SK-N-SH (cell line): Measurements from ENCODE around the gene STIM1. TPM values are rescaled to one million over a fixed set of nuclear protein-coding genes. Genes with fewer than 3 reads are reported as not detected.
A peak's percentile ranks its signal among the peaks of the same experiment; 100 is the strongest.

ENCODE experiments used
- CTCF ChIA-PET: fragments of 300-600, 350-600 bp; formaldehyde crosslinking; extraction: SDS; loops from one replicate; lab custom pipeline; 2021; lab: Yijun Ruan, JAX
- POLR2A ChIA-PET: fragments of 350-600 bp; sonication (Branson Sonifier 250); formaldehyde crosslinking; extraction: SDS; loops from one replicate; lab custom pipeline; 2020; ENCODE audit warnings: antibody characterized with exemption, inconsistent platforms; lab: Yijun Ruan, JAX
- DNase-seq: peaks from one replicate; pipeline ENCODE4 v3.0.0; 2012
- H2AFZ ChIP-seq: fragments of 200-600 bp; sonication (generic); 2 replicates; pipeline ENCODE4 v1.8.1; 2016; ENCODE audit warnings: antibody characterized with exemption, mild to moderate bottlenecking, low read depth
- H3F3A ChIP-seq: fragments of 200-600 bp; sonication (generic); replicated peaks from 2 replicates; pipeline ENCODE3; 2016; ENCODE audit warnings: antibody characterized with exemption, mild to moderate bottlenecking; ENCODE audit not compliant: insufficient read depth
- H3K27ac ChIP-seq, 2 experiments: fragments of 200-500 bp in 1 of 2; fragments of 200-600 bp in 1 of 2; sonication (Bioruptor generic) in 1 of 2; sonication (generic), shearing (Covaris generic) in 1 of 2; 2 replicates each; pipeline versions ENCODE4 v1.5.1 to v1.6.1; 2014 to 2016; ENCODE audit warnings: low read depth in 2 of 2, inconsistent platforms in 1 of 2, low read length in 1 of 2, mild to moderate bottlenecking in 1 of 2, mixed read lengths in 1 of 2
- H3K27me3 ChIP-seq: fragments of 200-600 bp; sonication (generic), shearing (Covaris generic); 2 replicates; pipeline ENCODE4 v1.6.1; 2016; ENCODE audit warnings: mixed run types; ENCODE audit not compliant: insufficient read depth
- H3K36me3 ChIP-seq, 2 experiments: fragments of 200-500 bp in 1 of 2; fragments of 200-600 bp in 1 of 2; sonication (Bioruptor generic) in 1 of 2; sonication (generic) in 1 of 2; replicated peaks in 1 of 2; 2 replicates each; pipeline versions ENCODE3 to v1.5.1; 2014 to 2016; ENCODE audit warnings: low read length in 1 of 2, mild to moderate bottlenecking in 1 of 2; ENCODE audit not compliant: insufficient read depth in 2 of 2, control insufficient read depth in 1 of 2
- H3K4me1 ChIP-seq, 2 experiments: fragments of 200-500 bp in 1 of 2; fragments of 200-600 bp in 1 of 2; sonication (Bioruptor generic) in 1 of 2; sonication (generic), shearing (Covaris generic) in 1 of 2; 2 replicates each; pipeline versions ENCODE4 v1.5.1 to v1.6.1; 2014 to 2016; ENCODE audit warnings: low read depth in 1 of 2, low read length in 1 of 2, mixed run types in 1 of 2; ENCODE audit not compliant: insufficient read depth in 2 of 2, control insufficient read depth in 1 of 2
- H3K4me2 ChIP-seq: fragments of 200-600 bp; sonication (generic), shearing (Covaris generic); 2 replicates; pipeline ENCODE4 v1.6.1; 2017; ENCODE audit warnings: mixed run types
- H3K4me3 ChIP-seq, 2 experiments: fragments of 200-500 bp in 1 of 2; fragments of 200-600 bp in 1 of 2; sonication (Bioruptor generic) in 1 of 2; sonication (generic), shearing (Covaris generic) in 1 of 2; 2 replicates each; pipeline versions ENCODE4 v1.5.1 to v1.8.1; 2014 to 2016; ENCODE audit warnings: low read depth in 2 of 2, inconsistent platforms in 1 of 2, low read length in 1 of 2, mild to moderate bottlenecking in 1 of 2, mixed read lengths in 1 of 2, moderate library complexity in 1 of 2
- H3K79me2 ChIP-seq: fragments of 200-600 bp; sonication (generic); 2 replicates; pipeline ENCODE4 v1.8.1; 2017; ENCODE audit warnings: mild to moderate bottlenecking; ENCODE audit not compliant: insufficient read depth
- H3K9ac ChIP-seq: fragments of 200-600 bp; sonication (generic); 2 replicates; pipeline ENCODE4 v1.6.1; 2017; ENCODE audit warnings: mixed run types
- H3K9me2 ChIP-seq: fragments of 200-600 bp; sonication (generic); 2 replicates; pipeline ENCODE4 v1.6.1; 2017; ENCODE audit warnings: mixed run types
- H3K9me3 ChIP-seq: fragments of 200-600 bp; sonication (generic); 2 replicates; pipeline ENCODE4 v1.6.1; 2017; ENCODE audit warnings: mixed run types, mild to moderate bottlenecking, moderate library complexity
- H4K20me1 ChIP-seq: fragments of 200-600 bp; sonication (generic); 2 replicates; pipeline ENCODE4 v1.6.1; 2017; ENCODE audit warnings: mild to moderate bottlenecking, mixed run types; ENCODE audit not compliant: insufficient read depth
- CHD2 ChIP-seq: fragments of 150-350 bp; IDR thresholded peaks from 2 replicates; pipeline ENCODE4 v1.6.1; 2018; ENCODE audit warnings: low read length; ENCODE audit not compliant: partially characterized antibody
- ELF1 ChIP-seq: IDR thresholded peaks from 2 replicates; pipeline ENCODE4 v1.4.0; 2012
- IRF3 ChIP-seq: fragments of 150-350 bp; IDR thresholded peaks from 2 replicates; pipeline ENCODE4 v1.6.1; 2016; ENCODE audit warnings: mild to moderate bottlenecking, low read depth, low read length
- POLR2AphosphoS5 ChIP-seq: IDR thresholded peaks from 2 replicates; pipeline ENCODE4 v1.6.1; 2012; ENCODE audit warnings: low read depth, low read length
- RAD21 ChIP-seq: IDR thresholded peaks from 2 replicates; pipeline ENCODE4 v1.6.1; 2012; ENCODE audit warnings: mild to moderate bottlenecking, low read length
- RCOR1 ChIP-seq: fragments of 150-350 bp; IDR thresholded peaks from 2 replicates; pipeline ENCODE4 v1.6.1; 2017; ENCODE audit warnings: antibody characterized with exemption, low read length
- SMC3 ChIP-seq: IDR thresholded peaks from 2 replicates; pipeline ENCODE4 v1.6.1; 2012; ENCODE audit warnings: low read depth, low read length, improper control_type of control experiment
- ZBTB33 ChIP-seq: IDR thresholded peaks from 2 replicates; pipeline ENCODE4 v1.4.0; 2012; ENCODE audit warnings: low read depth, borderline replicate concordance
- WGBS: methylation state at CpG from one replicate; pipeline ENCODE4 v1.1.6; 2017; ENCODE audit warnings: low lambda C conversion rate; 5-methylcytosine and 5-hydroxymethylcytosine counted together
- polyA plus RNA-seq, 3 experiments: library from polyadenylated mRNA; depleted of rRNA; stranded (reverse); fragments of >200 nt; gene quantifications; 2 replicates each; pipeline ENCODE4 v1.2.3, GENCODE V29; 2012
- TF ChIP-seq, protein P1 (sequence below): fragments of 200-600 bp; sonication (generic); IDR thresholded peaks from 2 replicates; pipeline ENCODE4 v1.6.1; 2017; ENCODE audit warnings: antibody characterized with exemption, mild to moderate bottlenecking, moderate library complexity

Gene STIM1
- polyA plus RNA-seq, 1 of the 3 experiments (the other 2 are of a cell fraction): 29.5 TPM

DNA sequence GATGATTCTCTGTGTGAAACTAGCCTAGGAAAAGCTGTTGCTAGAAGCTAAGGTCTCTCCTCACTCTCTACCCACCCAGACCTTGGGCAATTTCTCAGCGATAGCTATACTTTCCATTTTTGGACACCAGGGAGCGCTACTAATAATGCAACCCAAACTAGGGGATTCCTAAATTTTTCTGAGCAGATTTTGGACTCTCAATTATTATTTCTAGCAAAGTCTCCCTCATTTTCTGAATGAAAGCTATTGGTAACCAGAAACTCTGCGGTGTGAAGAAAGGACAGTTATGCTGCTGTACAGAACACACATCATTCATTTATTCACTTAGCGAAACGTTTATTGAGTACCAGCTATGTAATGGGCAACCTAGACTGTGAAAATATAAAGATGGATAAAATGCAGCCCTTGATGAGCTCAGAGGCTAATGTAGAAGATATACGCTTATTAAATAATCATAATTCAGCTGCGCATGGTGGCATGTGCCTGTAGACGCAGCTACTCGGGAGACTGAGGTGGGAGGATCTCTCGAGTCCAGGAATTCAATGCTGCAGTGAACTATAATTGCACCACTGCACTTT, 6.1 kb upstream of the STIM1 start:
- Histone ChIP-seq H3K27ac (no peak overlapping the region), H4K20me1 (no peaks in the 10 kb centered on the region), H3K4me1 (peaks cover under 1 to 3% of the 10 kb centered on the region in 2 experiments; a peak in 2 of 4 replicates), H3K27me3 (no peaks in the 10 kb centered on the region), H3K4me2 (no peak overlapping the region), H3K4me3 (peak overlapping the region in 1 of 2 experiments; percentile 23; a peak in 1 of 4 replicates), H2AFZ (no peak overlapping the region), H3K9me2 (no peaks in the 10 kb centered on the region), H3F3A (no peaks in the 10 kb centered on the region), H3K36me3 (no peaks in the 10 kb centered on the region), H3K9me3 (no peaks in the 10 kb centered on the region), H3K9ac (no peak overlapping the region), H3K79me2 (no peaks in the 10 kb centered on the region)
- peak; percentile 53 for DNase-seq
- CTCF ChIA-PET: interaction anchor here (0.6 to 18.6 kb wide), 43 partner anchors 9 to 262 kb away, joined by 3 to 636 read pairs (median 4); partner anchors contain the start of genes PGAP2, RHOG and RRM1
- TF ChIP-seq ELF1: no peak
- peak; percentile 74 for TF ChIP-seq SMC3
- peak; percentile 69 for TF ChIP-seq RAD21
- TF ChIP-seq, protein P1, sequence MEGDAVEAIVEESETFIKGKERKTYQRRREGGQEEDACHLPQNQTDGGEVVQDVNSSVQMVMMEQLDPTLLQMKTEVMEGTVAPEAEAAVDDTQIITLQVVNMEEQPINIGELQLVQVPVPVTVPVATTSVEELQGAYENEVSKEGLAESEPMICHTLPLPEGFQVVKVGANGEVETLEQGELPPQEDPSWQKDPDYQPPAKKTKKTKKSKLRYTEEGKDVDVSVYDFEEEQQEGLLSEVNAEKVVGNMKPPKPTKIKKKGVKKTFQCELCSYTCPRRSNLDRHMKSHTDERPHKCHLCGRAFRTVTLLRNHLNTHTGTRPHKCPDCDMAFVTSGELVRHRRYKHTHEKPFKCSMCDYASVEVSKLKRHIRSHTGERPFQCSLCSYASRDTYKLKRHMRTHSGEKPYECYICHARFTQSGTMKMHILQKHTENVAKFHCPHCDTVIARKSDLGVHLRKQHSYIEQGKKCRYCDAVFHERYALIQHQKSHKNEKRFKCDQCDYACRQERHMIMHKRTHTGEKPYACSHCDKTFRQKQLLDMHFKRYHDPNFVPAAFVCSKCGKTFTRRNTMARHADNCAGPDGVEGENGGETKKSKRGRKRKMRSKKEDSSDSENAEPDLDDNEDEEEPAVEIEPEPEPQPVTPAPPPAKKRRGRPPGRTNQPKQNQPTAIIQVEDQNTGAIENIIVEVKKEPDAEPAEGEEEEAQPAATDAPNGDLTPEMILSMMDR: peak; percentile 80
- TF ChIP-seq RCOR1: no peak
- WGBS: 62% methylated on average over 10 of the region's 10 CpGs
- POLR2A ChIA-PET: interaction anchor here (1.0 kb wide), 1 partner anchor 246 kb away, joined by 3 read pairs; no protein-coding TSS in a partner anchor

DNA sequence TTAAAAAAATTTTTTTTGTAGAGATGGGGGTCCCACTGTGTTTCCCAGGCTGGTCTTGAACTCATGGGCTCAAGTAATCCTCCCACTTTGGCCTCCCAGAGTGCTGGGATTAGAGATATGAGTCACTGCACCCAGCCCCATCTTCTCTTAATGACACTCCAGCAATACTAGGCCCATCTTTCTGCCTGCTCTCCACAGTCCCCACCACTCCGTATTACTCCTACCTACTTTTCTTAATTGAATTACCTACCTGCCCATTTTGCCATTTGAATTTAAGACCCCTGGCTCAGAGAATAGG, 2.0 kb upstream of the STIM1 start:
- POLR2A ChIA-PET: no interaction called here
- CTCF ChIA-PET: interaction anchor here (2.0 to 18.6 kb wide), 5 partner anchors 13 to 216 kb away, joined by 11 to 636 read pairs (median 23); partner anchors contain the start of genes PGAP2 and RHOG
- H3F3A ChIP-seq: no peaks in the 10 kb centered on the region
- peaks cover 17 to 18% of the 10 kb centered on the region in 2 experiments; a peak in 3 of 4 replicates for H3K4me1 ChIP-seq
- no peak for TF ChIP-seq IRF3
- TF ChIP-seq CHD2: no peak
- TF ChIP-seq ZBTB33: no peak
- no peak for TF ChIP-seq POLR2AphosphoS5
- no peak overlapping the region for H3K4me2 ChIP-seq
- no peaks in the 10 kb centered on the region for H3K9me2 ChIP-seq
- H3K9ac ChIP-seq: no peak overlapping the region
- 91% methylated on average over 1 of the region's 1 CpG for WGBS
- no peaks in the 10 kb centered on the region for H3K36me3 ChIP-seq
- H3K4me3 ChIP-seq: no peak overlapping the region
- H3K79me2 ChIP-seq: peaks cover 28% of the 10 kb centered on the region
- H4K20me1 ChIP-seq: no peaks in the 10 kb centered on the region; the same call in 1 of the 2 replicates
- H3K27me3 ChIP-seq: no peaks in the 10 kb centered on the region
- H3K9me3 ChIP-seq: no peaks in the 10 kb centered on the region
- DNase-seq: no peak
- no peak overlapping the region for H2AFZ ChIP-seq
- no peak overlapping the region for H3K27ac ChIP-seq
